Neural progenitor cell (in vitro differentiated cells): ENCODE results near the gene TUB. TPM values are rescaled to one million over a fixed set of nuclear protein-coding genes. Genes with fewer than 3 reads are reported as not detected.

ENCODE experiments used
- DNase-seq: peaks from one replicate; pipeline ENCODE4 v3.0.0-alpha.2; 2016; ENCODE audit warnings: low spot score
- H2AFZ ChIP-seq: fragments of 200-600 bp; sonication (generic); replicated peaks from 2 replicates; pipeline ENCODE4 v1.6.1; 2016; ENCODE audit warnings: antibody characterized with exemption
- H3F3A ChIP-seq: fragments of 200-600 bp; sonication (generic); 2 replicates; pipeline ENCODE4 v1.6.1; 2016; ENCODE audit warnings: antibody characterized with exemption, low read depth
- H3K27ac ChIP-seq: fragments of 200-600 bp; sonication (generic); 2 replicates; pipeline ENCODE4 v1.5.1; 2016; ENCODE audit warnings: mild to moderate bottlenecking
- H3K27me3 ChIP-seq: fragments of 200-600 bp; sonication (generic); 2 replicates; pipeline ENCODE4 v1.6.1; 2016; ENCODE audit warnings: mild to moderate bottlenecking, moderate library complexity
- H3K36me3 ChIP-seq: fragments of 200-600 bp; sonication (generic); 2 replicates; pipeline ENCODE4 v1.5.1; 2016
- H3K4me1 ChIP-seq: fragments of 200-600 bp; sonication (generic); 2 replicates; pipeline ENCODE4 v1.6.1; 2016; ENCODE audit warnings: mixed run types
- H3K4me2 ChIP-seq: fragments of 200-600 bp; sonication (generic); 2 replicates; pipeline ENCODE4 v1.6.1; 2016
- H3K4me3 ChIP-seq: fragments of 200-600 bp; sonication (generic); 2 replicates; pipeline ENCODE4 v1.5.1; 2016
- H3K79me2 ChIP-seq: fragments of 200-600 bp; sonication (generic); 2 replicates; pipeline ENCODE4 v1.6.1; 2016; ENCODE audit warnings: low read depth
- H3K9ac ChIP-seq: fragments of 200-600 bp; sonication (generic); 2 replicates; pipeline ENCODE4 v1.6.1; 2016
- H3K9me3 ChIP-seq: fragments of 200-600 bp; sonication (generic); 2 replicates; pipeline ENCODE4 v1.5.1; 2016; ENCODE audit warnings: low read depth
- H4K20me1 ChIP-seq: fragments of 200-600 bp; sonication (generic); 2 replicates; pipeline ENCODE4 v1.6.1; 2016; ENCODE audit warnings: low read depth
- H3K27ac Mint-ChIP-seq: 3 replicates; pipeline ENCODE4 v1.8.0; 2021; ENCODE audit warnings: mixed read lengths
- H3K27me3 Mint-ChIP-seq: 2 replicates; pipeline ENCODE4 v1.8.0; 2022; ENCODE audit warnings: low read depth, mild to moderate bottlenecking, inconsistent platforms, moderate library complexity, mixed read lengths; ENCODE audit not compliant: insufficient read depth
- H3K36me3 Mint-ChIP-seq: 3 replicates; pipeline ENCODE4 v1.8.0; 2021; ENCODE audit warnings: mixed read lengths
- H3K4me1 Mint-ChIP-seq: 3 replicates; pipeline ENCODE4 v1.8.0; 2021; ENCODE audit warnings: mixed read lengths
- H3K4me3 Mint-ChIP-seq: 3 replicates; pipeline ENCODE4 v1.8.0; 2021; ENCODE audit warnings: mild to moderate bottlenecking, moderate library complexity, mixed read lengths
- H3K9me3 Mint-ChIP-seq: 3 replicates; pipeline ENCODE4 v1.8.0; 2020; ENCODE audit warnings: mixed read lengths
- CTCF ChIP-seq: fragments of 200-600 bp; sonication (generic); IDR thresholded peaks from 2 replicates; pipeline ENCODE4 v1.5.1; 2017; ENCODE audit warnings: antibody characterized with exemption, mild to moderate bottlenecking
- EZH2 ChIP-seq: fragments of 200-600 bp; sonication (generic); IDR thresholded peaks from 2 replicates; pipeline ENCODE4 v1.6.1; 2017; ENCODE audit warnings: antibody characterized with exemption, mild to moderate bottlenecking, moderate library complexity
- EZH2phosphoT487 ChIP-seq: fragments of 200-600 bp; sonication (generic); IDR thresholded peaks from 2 replicates; pipeline ENCODE4 v1.6.1; 2017; ENCODE audit warnings: antibody characterized with exemption
- total RNA-seq: library from RNA; depleted of rRNA; stranded (reverse); fragments of >200 nt; gene quantifications from 2 replicates; pipeline ENCODE4 v1.2.3, GENCODE V29; 2015; ENCODE audit warnings: low replicate concordance

TUB gene
- total RNA-seq, 1 donor from 2014 or later: 28.7 TPM

DNA sequence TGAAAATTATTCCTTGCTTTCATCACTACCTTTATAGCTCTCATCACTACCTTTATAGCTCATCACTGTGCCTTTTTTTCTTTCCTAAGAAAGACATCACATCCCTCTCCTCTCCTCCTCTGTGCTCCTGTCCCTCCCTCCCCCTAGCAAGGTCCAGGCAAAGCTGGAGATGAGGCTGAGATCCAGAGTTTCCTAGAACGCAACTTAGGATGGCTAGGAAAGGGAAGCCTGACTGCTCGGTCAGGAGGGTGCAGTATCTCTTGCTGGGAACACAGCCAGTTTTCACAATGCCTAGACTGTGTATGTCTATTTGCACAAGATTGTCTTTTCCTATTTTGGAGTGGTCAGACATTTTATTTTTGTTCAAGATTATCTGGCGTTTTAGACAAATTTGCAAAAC lies 24.7 kb downstream of the TUB start:
- Histone ChIP-seq H3K4me3 (no peak overlapping the region), H3K9me3 (no peaks in the 10 kb centered on the region), H3K9ac (no peak overlapping the region), H2AFZ (no peak overlapping the region), H3K27me3 (no peaks in the 10 kb centered on the region), H3K79me2 (no peaks in the 10 kb centered on the region), H3K27ac (no peak overlapping the region), H3K4me1 (no peaks in the 10 kb centered on the region), H4K20me1 (no peaks in the 10 kb centered on the region), H3F3A (no peaks in the 10 kb centered on the region), H3K36me3 (no peaks in the 10 kb centered on the region), H3K4me2 (no peak overlapping the region)
- no peak overlapping the region for H3K4me3 Mint-ChIP-seq
- DNase-seq: no peak
- no peaks in the 10 kb centered on the region for H3K4me1 Mint-ChIP-seq
- H3K9me3 Mint-ChIP-seq: no peaks in the 10 kb centered on the region
- H3K27me3 Mint-ChIP-seq: no peaks in the 10 kb centered on the region
- H3K36me3 Mint-ChIP-seq: peaks cover 12% of the 10 kb centered on the region
- TF ChIP-seq EZH2: no peak
- no peak overlapping the region for H3K27ac Mint-ChIP-seq

DNA sequence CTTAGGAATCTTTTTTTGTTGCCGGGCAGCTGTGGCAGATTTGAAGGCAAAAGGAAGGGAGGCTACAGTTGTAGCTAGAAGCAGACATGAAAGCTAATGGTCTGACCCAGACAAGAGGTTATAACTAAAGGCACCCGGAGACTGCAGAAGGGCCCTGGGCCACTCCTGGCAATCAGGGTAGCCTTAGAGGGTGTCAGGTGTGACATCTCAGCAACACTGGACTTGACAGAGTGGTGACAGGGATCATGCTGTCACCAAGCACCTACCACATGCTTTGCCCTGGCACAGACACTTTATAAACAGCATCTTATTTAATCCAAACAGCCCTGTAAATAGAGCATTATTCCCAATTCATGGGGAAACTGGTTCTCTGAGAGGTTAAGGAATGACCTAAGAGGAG lies 25.7 kb downstream of the TUB start:
- no peaks in the 10 kb centered on the region for H3K4me1 Mint-ChIP-seq
- no peak overlapping the region for H3K4me3 Mint-ChIP-seq
- no peaks in the 10 kb centered on the region for H3K36me3 ChIP-seq
- no peaks in the 10 kb centered on the region for H3K4me1 ChIP-seq
- no peaks in the 10 kb centered on the region for H3K27me3 ChIP-seq
- no peak overlapping the region for H3K9ac ChIP-seq
- H3K9me3 Mint-ChIP-seq: no peaks in the 10 kb centered on the region
- H2AFZ ChIP-seq: no peak overlapping the region
- no peak for DNase-seq
- TF ChIP-seq CTCF: no peak
- no peak for TF ChIP-seq EZH2phosphoT487
- TF ChIP-seq EZH2: no peak
- peaks cover 12% of the 10 kb centered on the region for H3K36me3 Mint-ChIP-seq
- H3K4me3 ChIP-seq: no peak overlapping the region
- H4K20me1 ChIP-seq: no peaks in the 10 kb centered on the region
- H3K27ac ChIP-seq: no peak overlapping the region
- no peaks in the 10 kb centered on the region for H3K9me3 ChIP-seq
- H3K27me3 Mint-ChIP-seq: no peaks in the 10 kb centered on the region
- no peaks in the 10 kb centered on the region for H3K79me2 ChIP-seq
- no peaks in the 10 kb centered on the region for H3F3A ChIP-seq
- no peak overlapping the region for H3K27ac Mint-ChIP-seq
- H3K4me2 ChIP-seq: no peak overlapping the region

DNA sequence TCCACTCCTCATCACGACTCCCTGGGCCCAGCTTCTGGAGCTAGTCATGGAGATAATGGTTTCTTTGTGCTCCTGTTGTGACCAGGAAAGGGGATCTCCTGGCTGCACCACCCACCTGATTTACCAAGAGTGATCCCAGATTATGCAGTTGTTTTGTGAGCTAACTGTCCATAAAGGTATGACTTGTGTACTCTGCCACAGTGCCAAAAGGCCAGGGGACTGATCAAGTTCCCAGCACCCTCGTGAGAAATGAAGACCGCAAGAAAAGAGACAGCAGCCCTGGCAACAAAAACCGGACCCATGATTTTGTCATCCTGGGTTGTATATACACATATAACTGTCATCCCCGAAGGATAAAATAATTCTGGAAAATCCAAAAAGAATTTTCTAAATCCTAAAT lies 26.6 kb downstream of the TUB start:
- no peaks in the 10 kb centered on the region for H3K79me2 ChIP-seq
- Mint-ChIP-seq H3K4me1 (no peaks in the 10 kb centered on the region), H3K9me3 (no peaks in the 10 kb centered on the region), H3K27me3 (no peaks in the 10 kb centered on the region), H3K36me3 (peaks cover 12% of the 10 kb centered on the region), H3K4me3 (no peak overlapping the region), H3K27ac (no peak overlapping the region)
- no peaks in the 10 kb centered on the region for H3K9me3 ChIP-seq
- no peaks in the 10 kb centered on the region for H3K4me1 ChIP-seq
- no peaks in the 10 kb centered on the region for H3F3A ChIP-seq
- H3K4me3 ChIP-seq: no peak overlapping the region
- no peak overlapping the region for H3K9ac ChIP-seq
- no peaks in the 10 kb centered on the region for H3K36me3 ChIP-seq
- no peaks in the 10 kb centered on the region for H3K27me3 ChIP-seq
- DNase-seq: no peak
- no peaks in the 10 kb centered on the region for H4K20me1 ChIP-seq
- H3K27ac ChIP-seq: no peak overlapping the region
- H3K4me2 ChIP-seq: no peak overlapping the region
- TF ChIP-seq EZH2phosphoT487: no peak
- TF ChIP-seq CTCF: no peak
- no peak for TF ChIP-seq EZH2
- H2AFZ ChIP-seq: no peak overlapping the region

DNA sequence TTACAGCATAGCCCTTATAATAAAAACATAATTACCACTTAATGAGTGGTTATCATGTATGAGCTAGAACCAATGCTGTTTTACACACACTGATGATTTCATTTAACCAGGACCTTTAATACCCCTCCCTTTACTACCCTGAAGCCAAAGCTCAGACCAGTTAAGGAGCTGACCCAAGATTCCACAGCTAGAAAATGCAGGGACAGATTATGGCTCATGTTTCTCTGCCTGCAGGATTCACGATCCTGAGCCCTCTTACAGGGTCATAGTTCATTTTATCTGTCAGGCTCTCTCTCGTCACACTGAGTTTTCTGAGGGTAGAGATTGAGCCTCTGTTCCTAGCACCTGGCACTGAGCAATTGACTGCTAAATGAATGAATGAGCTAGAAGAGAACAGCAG lies 27.4 kb downstream of the TUB start:
- no peaks in the 10 kb centered on the region for H4K20me1 ChIP-seq
- no peaks in the 10 kb centered on the region for H3K9me3 ChIP-seq
- H3K79me2 ChIP-seq: no peaks in the 10 kb centered on the region
- H3K4me3 Mint-ChIP-seq: no peak overlapping the region
- no peak overlapping the region for H3K4me2 ChIP-seq
- H3K36me3 ChIP-seq: no peaks in the 10 kb centered on the region
- H3K9ac ChIP-seq: no peak overlapping the region
- H3K36me3 Mint-ChIP-seq: peaks cover 12% of the 10 kb centered on the region
- no peak overlapping the region for H3K27ac Mint-ChIP-seq
- H3K27me3 ChIP-seq: no peaks in the 10 kb centered on the region
- no peak overlapping the region for H3K27ac ChIP-seq
- TF ChIP-seq EZH2 (no peak), CTCF (no peak)
- no peak overlapping the region for H2AFZ ChIP-seq
- no peaks in the 10 kb centered on the region for H3K4me1 ChIP-seq
- H3F3A ChIP-seq: no peaks in the 10 kb centered on the region
- no peak overlapping the region for H3K4me3 ChIP-seq
- H3K9me3 Mint-ChIP-seq: peaks cover 2% of the 10 kb centered on the region
- no peaks in the 10 kb centered on the region for H3K27me3 Mint-ChIP-seq
- no peak for DNase-seq
- H3K4me1 Mint-ChIP-seq: no peaks in the 10 kb centered on the region
